Measurements from ENCODE around the gene DDX6. TPM values are rescaled to one million over a fixed set of nuclear protein-coding genes. Genes with fewer than 3 reads are reported as not detected.

Gene DDX6
- total and polyA plus RNA-seq, 2 donors (not counting 1 experiment from before 2014, with no cell fraction given) = 36.7 to 255 TPM

DNA sequence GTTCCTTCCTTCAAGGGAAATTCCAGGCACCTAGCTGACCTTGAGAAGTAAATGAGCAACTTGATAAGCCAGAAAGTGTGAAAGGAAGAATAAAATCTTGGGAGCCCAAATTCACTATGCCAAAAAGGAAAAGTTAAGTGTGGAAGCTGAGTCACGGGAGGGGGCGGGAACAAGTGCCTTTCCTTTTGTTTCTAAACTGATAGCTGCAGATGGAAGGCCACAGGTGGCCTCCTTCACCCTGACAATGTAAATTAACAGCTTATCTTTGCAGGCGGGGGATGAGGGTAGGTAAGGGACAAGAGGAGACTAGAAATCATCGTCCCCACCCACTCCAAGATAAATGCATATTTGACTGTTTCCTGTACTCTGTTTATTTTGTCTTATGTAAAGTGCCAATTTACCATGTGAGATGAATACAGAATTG, 75.1 kb downstream of the DDX6 start:
- Mint-ChIP-seq H3K9me3 (ENCODE audit: insufficient read depth) (no peaks in the 10 kb centered on the region), H3K27ac (no peak overlapping the region), H3K4me1 (peaks cover 11% of the 10 kb centered on the region), H3K27me3 (peaks cover 5% of the 10 kb centered on the region), H3K4me3 (no peak overlapping the region)
- H3K27ac ChIP-seq (ENCODE audit: low read length in 2 of 2) = no peak overlapping the region
- H4K20me1 ChIP-seq (ENCODE audit: control insufficient read depth, insufficient read depth, low read length, poor library complexity, severe bottlenecking) = no peaks in the 10 kb centered on the region
- H3K4me2 ChIP-seq (replicated peaks; ENCODE audit: low read depth, low read length, poor library complexity, severe bottlenecking) = no peak overlapping the region
- H3K79me2 ChIP-seq (ENCODE audit: control insufficient read depth, insufficient read depth, low read length) = no peaks in the 10 kb centered on the region
- no peak overlapping the region for H2AFZ ChIP-seq (ENCODE audit: insufficient read depth, low read depth, low read length, poor library complexity, severe bottlenecking)
- WGBS (ENCODE audit: insufficient coverage) = 100% methylated on average over 2 of the region's 4 CpGs
- TF ChIP-seq, protein P1, sequence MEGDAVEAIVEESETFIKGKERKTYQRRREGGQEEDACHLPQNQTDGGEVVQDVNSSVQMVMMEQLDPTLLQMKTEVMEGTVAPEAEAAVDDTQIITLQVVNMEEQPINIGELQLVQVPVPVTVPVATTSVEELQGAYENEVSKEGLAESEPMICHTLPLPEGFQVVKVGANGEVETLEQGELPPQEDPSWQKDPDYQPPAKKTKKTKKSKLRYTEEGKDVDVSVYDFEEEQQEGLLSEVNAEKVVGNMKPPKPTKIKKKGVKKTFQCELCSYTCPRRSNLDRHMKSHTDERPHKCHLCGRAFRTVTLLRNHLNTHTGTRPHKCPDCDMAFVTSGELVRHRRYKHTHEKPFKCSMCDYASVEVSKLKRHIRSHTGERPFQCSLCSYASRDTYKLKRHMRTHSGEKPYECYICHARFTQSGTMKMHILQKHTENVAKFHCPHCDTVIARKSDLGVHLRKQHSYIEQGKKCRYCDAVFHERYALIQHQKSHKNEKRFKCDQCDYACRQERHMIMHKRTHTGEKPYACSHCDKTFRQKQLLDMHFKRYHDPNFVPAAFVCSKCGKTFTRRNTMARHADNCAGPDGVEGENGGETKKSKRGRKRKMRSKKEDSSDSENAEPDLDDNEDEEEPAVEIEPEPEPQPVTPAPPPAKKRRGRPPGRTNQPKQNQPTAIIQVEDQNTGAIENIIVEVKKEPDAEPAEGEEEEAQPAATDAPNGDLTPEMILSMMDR (IDR thresholded peaks at IDR 0.05) = no peak
- TF ChIP-seq EZH2 (IDR thresholded peaks at IDR 0.05; ENCODE audit: borderline replicate concordance, insufficient read depth, low read depth, low read length, poor library complexity, severe bottlenecking) = no peak
- DNase-seq (no peak), ATAC-seq (ENCODE audit: low read depth) (no peak)
- H3K4me3 ChIP-seq (ENCODE audit: control extremely low read depth in 1 of 5, extremely low read depth in 1 of 5, insufficient read depth in 1 of 5, low read depth in 2 of 5, low read length in 4 of 5) = no peak overlapping the region
- H3K9me3 ChIP-seq (ENCODE audit: control extremely low read depth in 1 of 3, control insufficient read depth in 2 of 3, insufficient read depth in 1 of 3, low read length in 2 of 3) = no peaks in the 10 kb centered on the region
- intact Hi-C loops (cut with micrococcal nuclease) = no loop called here
- peaks cover 0 to 8% of the 10 kb centered on the region in 2 donors for H3K4me1 ChIP-seq (ENCODE audit: control insufficient read depth in 2 of 2, insufficient read depth in 2 of 2, low read length in 2 of 2)
- POLR2A ChIA-PET = interaction anchor here (0.7 kb wide), 1 partner anchor 240 kb away, joined by 3 read pairs; no protein-coding TSS in a partner anchor
- no peaks in the 10 kb centered on the region for H3K27me3 ChIP-seq (replicated peaks in 1 of 4; ENCODE audit: control extremely low read depth in 1 of 4, control insufficient read depth in 3 of 4, insufficient read depth in 4 of 4, low read length in 3 of 4)
- no peak overlapping the region for H3K9ac ChIP-seq (ENCODE audit: low read length)
- H3K36me3 ChIP-seq (replicated peaks in 1 of 2; ENCODE audit: control extremely low read depth in 1 of 2, control insufficient read depth in 1 of 2, extremely low read depth in 1 of 2, insufficient read depth in 2 of 2, low read length in 1 of 2) = no peaks in the 10 kb centered on the region
- CTCF ChIA-PET = no interaction called here

DNA sequence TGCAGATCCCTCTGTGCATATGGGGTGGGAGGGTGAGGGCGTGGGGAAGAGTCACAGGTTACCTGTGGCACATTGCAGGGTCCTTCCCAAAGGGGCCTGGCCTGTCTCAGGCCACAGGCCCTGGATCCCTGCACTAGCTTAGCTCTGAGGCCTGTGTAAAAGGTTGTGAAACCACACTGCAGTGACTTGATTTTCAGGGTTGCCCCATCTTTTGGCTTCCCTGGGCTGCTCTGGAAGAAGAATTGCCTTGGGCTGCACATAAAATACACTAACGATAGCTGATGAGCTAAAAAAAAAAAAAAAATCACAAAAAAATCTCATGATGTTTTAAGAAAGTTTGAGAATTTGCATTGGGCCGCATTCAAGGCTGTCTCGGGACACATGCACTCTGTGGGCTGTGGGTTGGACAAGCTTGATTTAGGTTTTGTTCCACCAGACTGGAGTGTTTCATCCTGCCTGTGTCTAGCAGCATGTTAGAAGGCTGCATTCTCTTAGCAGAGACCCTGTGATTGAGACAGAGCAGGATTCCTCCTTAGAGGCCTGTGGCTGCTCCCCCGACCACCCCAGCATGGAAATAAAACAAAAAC, 75.6 kb downstream of the DDX6 start:
- Histone ChIP-seq H3K27ac (ENCODE audit: low read length in 2 of 2) (no peak overlapping the region), H3K27me3 (replicated peaks in 1 of 4; ENCODE audit: control extremely low read depth in 1 of 4, control insufficient read depth in 3 of 4, insufficient read depth in 4 of 4, low read length in 3 of 4) (no peaks in the 10 kb centered on the region), H3K79me2 (ENCODE audit: control insufficient read depth, insufficient read depth, low read length) (no peaks in the 10 kb centered on the region), H4K20me1 (ENCODE audit: control insufficient read depth, insufficient read depth, low read length, poor library complexity, severe bottlenecking) (no peaks in the 10 kb centered on the region), H3K9me3 (ENCODE audit: control extremely low read depth in 1 of 3, control insufficient read depth in 2 of 3, insufficient read depth in 1 of 3, low read length in 2 of 3) (no peaks in the 10 kb centered on the region), H3K36me3 (replicated peaks in 1 of 2; ENCODE audit: control extremely low read depth in 1 of 2, control insufficient read depth in 1 of 2, extremely low read depth in 1 of 2, insufficient read depth in 2 of 2, low read length in 1 of 2) (no peaks in the 10 kb centered on the region), H3K4me3 (ENCODE audit: control extremely low read depth in 1 of 5, extremely low read depth in 1 of 5, insufficient read depth in 1 of 5, low read depth in 2 of 5, low read length in 4 of 5) (no peak overlapping the region), H3K9ac (ENCODE audit: low read length) (no peak overlapping the region), H3K4me2 (replicated peaks; ENCODE audit: low read depth, low read length, poor library complexity, severe bottlenecking) (no peak overlapping the region), H2AFZ (ENCODE audit: insufficient read depth, low read depth, low read length, poor library complexity, severe bottlenecking) (no peak overlapping the region), H3K4me1 (ENCODE audit: control insufficient read depth in 2 of 2, insufficient read depth in 2 of 2, low read length in 2 of 2) (peaks cover 0 to 8% of the 10 kb centered on the region in 2 donors)
- CTCF ChIA-PET = interaction anchor here (0.7 kb wide), 1 partner anchor 1289 kb away, joined by 3 read pairs; no protein-coding TSS in a partner anchor
- POLR2A ChIA-PET = no interaction called here
- intact Hi-C loops (cut with micrococcal nuclease) = no loop called here
- Mint-ChIP-seq H3K9me3 (ENCODE audit: insufficient read depth) (no peaks in the 10 kb centered on the region), H3K27ac (no peak overlapping the region), H3K27me3 (peaks cover 5% of the 10 kb centered on the region), H3K4me3 (no peak overlapping the region), H3K4me1 (peaks cover 11% of the 10 kb centered on the region)
- no peak for TF ChIP-seq EZH2 (IDR thresholded peaks at IDR 0.05; ENCODE audit: borderline replicate concordance, insufficient read depth, low read depth, low read length, poor library complexity, severe bottlenecking)
- TF ChIP-seq, protein P1 (IDR thresholded peaks at IDR 0.05) = no peak
- WGBS (ENCODE audit: insufficient coverage) = 71% methylated on average over 3 of the region's 5 CpGs
- ATAC-seq (ENCODE audit: low read depth) (no peak), DNase-seq (no peak)

All from B cell (primary cell).